ENCODE results near the gene TJP1. TPM values are rescaled to one million over a fixed set of nuclear protein-coding genes. Genes with fewer than 3 reads are reported as not detected.
"Not testable (repeated sequence)": the region's sequence is repeated elsewhere in the genome, so short reads cannot be mapped to it uniquely, and the experiment has no call there.

TJP1 gene
- total RNA-seq, 4 donors from 2014 or later, result 33.2 to 47.2 (median 42.9) TPM

DNA sequence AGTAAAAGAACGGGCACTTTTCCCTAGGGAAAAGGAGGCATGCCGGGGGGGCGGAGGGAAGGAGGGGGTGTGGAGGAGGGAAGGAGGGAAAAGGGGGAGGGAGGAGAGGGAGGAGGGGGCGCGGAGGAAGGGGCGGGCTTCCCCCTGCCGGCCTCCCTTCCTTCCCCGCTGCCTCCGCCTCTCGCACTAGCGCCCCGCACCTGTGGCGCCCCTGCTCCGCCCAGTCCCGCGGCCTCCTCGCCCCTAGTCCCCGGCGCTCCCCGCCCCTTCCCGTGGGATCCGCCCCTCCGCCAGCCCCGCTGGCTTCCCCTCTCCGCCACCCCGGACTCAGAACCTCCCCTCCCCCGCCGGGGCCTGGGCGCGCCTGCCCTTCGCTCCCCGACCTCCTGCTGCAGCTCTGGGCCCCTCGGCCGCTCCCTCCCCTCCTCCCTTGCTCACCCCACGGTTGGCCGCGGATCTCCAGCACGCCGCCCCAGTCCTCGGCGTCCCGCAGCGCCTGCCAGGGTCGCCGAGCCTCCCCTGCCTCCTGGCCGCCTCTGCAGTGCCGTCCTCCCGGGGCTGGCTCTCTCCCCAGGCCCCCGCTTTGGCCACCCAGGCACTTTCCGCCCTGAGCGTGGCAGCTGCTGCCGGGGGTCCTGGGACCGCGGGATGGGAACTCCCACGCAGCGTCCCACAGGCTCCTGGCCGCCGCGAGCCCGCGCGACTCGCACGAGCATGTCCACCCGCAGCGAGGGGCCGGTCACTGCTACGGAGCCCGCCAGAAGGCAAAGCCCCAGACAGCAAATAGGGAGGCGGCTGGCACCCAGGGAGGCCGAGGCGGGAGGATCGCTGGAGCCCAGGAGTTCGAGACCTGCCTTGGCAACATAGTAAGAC, 147.4 kb downstream of the TJP1 start:
- TF ChIP-seq POLR2A (IDR thresholded peaks at IDR 0.05), result no peak
- TF ChIP-seq, protein P1, sequence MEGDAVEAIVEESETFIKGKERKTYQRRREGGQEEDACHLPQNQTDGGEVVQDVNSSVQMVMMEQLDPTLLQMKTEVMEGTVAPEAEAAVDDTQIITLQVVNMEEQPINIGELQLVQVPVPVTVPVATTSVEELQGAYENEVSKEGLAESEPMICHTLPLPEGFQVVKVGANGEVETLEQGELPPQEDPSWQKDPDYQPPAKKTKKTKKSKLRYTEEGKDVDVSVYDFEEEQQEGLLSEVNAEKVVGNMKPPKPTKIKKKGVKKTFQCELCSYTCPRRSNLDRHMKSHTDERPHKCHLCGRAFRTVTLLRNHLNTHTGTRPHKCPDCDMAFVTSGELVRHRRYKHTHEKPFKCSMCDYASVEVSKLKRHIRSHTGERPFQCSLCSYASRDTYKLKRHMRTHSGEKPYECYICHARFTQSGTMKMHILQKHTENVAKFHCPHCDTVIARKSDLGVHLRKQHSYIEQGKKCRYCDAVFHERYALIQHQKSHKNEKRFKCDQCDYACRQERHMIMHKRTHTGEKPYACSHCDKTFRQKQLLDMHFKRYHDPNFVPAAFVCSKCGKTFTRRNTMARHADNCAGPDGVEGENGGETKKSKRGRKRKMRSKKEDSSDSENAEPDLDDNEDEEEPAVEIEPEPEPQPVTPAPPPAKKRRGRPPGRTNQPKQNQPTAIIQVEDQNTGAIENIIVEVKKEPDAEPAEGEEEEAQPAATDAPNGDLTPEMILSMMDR (IDR thresholded peaks at IDR 0.05 in 4 of 5, conservative IDR thresholded peaks at IDR 0.05 in 1 of 5), result no peak
- Histone ChIP-seq H3K27ac (no peak overlapping the region), H3K36me3 (no peaks in the 10 kb centered on the region), H3K4me1 (peaks cover 0 to 3% of the 10 kb centered on the region in 2 donors), H3K27me3 (peaks cover 4 to 37% (median 11%) of the 10 kb centered on the region in 3 donors), H3K4me3 (peak overlapping the region; percentile 41 to 55 (median 48)), H3K9me3 (no peaks in the 10 kb centered on the region)
- in situ Hi-C loops (cut with MboI; ENCODE audit: low sequenced_read_pairs in 4 of 4) (no loop called here), intact Hi-C loops (cut with DNase I; ENCODE audit: low total_unique reads) (no loop called here)
- DNase-seq, result no peak
- no peak for ATAC-seq

DNA sequence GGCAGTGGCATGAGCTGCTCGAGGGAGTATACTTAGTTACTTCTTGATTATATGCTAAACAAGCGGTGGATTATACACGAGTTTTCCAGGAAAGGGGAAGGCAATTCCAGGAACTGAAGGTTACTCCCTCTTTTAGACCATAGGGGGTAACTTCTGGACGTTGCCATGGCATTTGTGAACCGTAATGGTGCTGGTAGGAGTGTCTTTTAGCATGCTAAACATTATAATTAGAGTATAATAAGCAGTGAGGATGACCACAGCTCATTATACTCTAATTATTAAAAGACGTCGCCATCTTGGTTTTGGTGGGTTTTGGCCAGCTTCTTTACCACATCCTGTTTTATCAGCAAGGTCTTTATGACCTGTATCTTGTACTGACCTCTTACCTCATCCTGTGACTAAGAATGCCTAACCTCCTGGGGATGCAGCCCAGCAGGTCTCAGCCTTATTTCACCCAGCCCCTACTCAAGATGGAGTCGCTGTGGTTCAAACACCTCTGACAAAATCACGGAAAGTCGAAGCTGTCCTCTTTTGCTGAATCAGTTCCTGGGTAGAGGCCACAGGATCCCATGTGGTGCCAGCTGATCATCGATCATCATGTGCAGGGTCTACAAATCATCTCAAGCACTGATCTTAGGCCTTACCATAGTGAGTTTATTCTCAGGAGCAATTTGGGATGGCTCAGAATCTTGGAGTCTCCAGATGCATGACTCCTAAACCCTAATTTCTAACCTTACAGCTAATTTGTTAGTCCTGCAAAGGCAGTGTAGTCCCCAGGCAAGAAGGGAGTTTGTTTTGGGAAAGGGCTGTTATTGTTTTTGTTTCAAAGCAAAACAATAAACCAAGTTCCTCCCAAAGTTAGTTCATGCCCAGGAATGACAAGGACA, 149.1 kb downstream of the TJP1 start:
- H3K4me3 ChIP-seq, result no peak overlapping the region
- no peak overlapping the region for H3K27ac ChIP-seq
- H3K9me3 ChIP-seq, result no peaks in the 10 kb centered on the region
- peaks cover 0 to 3% of the 10 kb centered on the region in 2 donors for H3K4me1 ChIP-seq
- H3K27me3 ChIP-seq, result peaks cover 4 to 37% (median 11%) of the 10 kb centered on the region in 3 donors
- H3K36me3 ChIP-seq, result no peaks in the 10 kb centered on the region
- in situ Hi-C loops (cut with MboI; ENCODE audit: low sequenced_read_pairs in 4 of 4), result no loop called here
- intact Hi-C loops (cut with DNase I; ENCODE audit: low total_unique reads), result no loop called here
- TF ChIP-seq POLR2A (IDR thresholded peaks at IDR 0.05), result no peak
- TF ChIP-seq, protein P1 (IDR thresholded peaks at IDR 0.05 in 4 of 5, conservative IDR thresholded peaks at IDR 0.05 in 1 of 5), result no peak
- no peak for ATAC-seq
- DNase-seq, result no peak

DNA sequence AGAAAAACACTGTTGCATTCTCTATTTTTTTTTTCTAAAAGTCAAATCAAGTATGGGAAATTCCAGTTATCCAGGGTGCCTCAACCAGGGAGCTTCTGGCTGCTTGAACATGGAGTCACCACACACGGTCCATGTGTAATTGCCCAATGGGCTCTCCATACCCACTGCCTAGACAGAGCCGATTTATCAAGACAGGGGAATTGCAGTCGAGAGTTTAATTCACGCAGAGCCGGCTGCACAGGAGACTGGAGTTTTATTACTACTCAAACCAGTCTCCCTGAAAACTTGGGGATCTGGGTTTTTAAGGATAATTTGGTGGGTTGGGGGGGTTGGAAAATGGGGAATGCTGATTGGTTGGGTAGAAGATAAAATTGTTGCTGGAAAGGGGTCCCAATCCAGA, 149.8 kb downstream of the TJP1 start:
- DNase-seq (no peak), ATAC-seq (no peak)
- intact Hi-C loops (cut with DNase I; ENCODE audit: low total_unique reads), result no loop called here
- Histone ChIP-seq H3K36me3 (no peaks in the 10 kb centered on the region), H3K9me3 (no peaks in the 10 kb centered on the region), H3K27ac (no peak overlapping the region), H3K27me3 (peaks cover 4 to 37% (median 11%) of the 10 kb centered on the region in 3 donors), H3K4me3 (no peak overlapping the region), H3K4me1 (peaks cover 0 to 3% of the 10 kb centered on the region in 2 donors)
- no peak for TF ChIP-seq POLR2A (IDR thresholded peaks at IDR 0.05)
- TF ChIP-seq, protein P1 (IDR thresholded peaks at IDR 0.05 in 4 of 5, conservative IDR thresholded peaks at IDR 0.05 in 1 of 5), result no peak
- in situ Hi-C loops (cut with MboI; ENCODE audit: low sequenced_read_pairs in 4 of 4), result no loop called here

DNA sequence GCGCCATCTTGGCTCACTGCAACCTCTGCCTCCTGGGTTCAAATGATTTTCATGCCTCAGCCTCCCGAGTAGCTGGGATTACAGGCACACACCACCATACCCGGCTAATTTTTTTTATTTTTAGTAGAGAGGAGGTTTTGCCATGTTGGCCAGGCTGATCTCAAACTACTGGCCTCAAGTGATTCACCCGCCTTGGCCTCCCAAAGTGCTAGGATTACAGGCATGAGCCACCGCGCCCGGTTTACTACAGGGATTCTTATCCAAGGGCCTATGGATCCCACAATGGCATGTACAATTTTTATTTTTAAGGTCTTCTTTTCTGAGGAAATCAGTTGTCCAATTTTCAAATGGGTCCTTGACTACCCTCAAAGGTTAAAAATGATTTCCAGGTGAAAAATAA, 150.2 kb downstream of the TJP1 start:
- H3K36me3 ChIP-seq; in situ Hi-C loops (cut with MboI; ENCODE audit: low sequenced_read_pairs in 4 of 4); H3K4me1 ChIP-seq; DNase-seq; H3K27ac ChIP-seq; H3K4me3 ChIP-seq; ATAC-seq; H3K9me3 ChIP-seq; intact Hi-C loops (cut with DNase I; ENCODE audit: low total_unique reads): not testable (repeated sequence)
- H3K27me3 ChIP-seq, result peaks cover 4 to 36% (median 11%) of the 10 kb centered on the region in 3 donors
